ENCODE measurements around the gene NUMB. TPM values are rescaled to one million over a fixed set of nuclear protein-coding genes. Genes with fewer than 3 reads are reported as not detected.

Gene NUMB
- total and polyA plus RNA-seq, 2 of the 4 experiments (the other 2 are of a cell fraction) = 45.9 to 114 TPM

- Histone ChIP-seq H3K79me1 (ENCODE audit: low read depth in 1 of 2, low read length in 2 of 2) (peaks cover 24 to 42% of the 10 kb centered on the region in 2 experiments), H2AFZ (replicated peaks; ENCODE audit: low read length, poor library complexity) (no peak overlapping the region), H3K36me3 (ENCODE audit: control insufficient read depth, insufficient read depth, low read length) (no peaks in the 10 kb centered on the region), H4K5ac (ENCODE audit: low read depth, low read length) (no peak overlapping the region), H2BK120ac (ENCODE audit: low read depth, low read length) (no peak overlapping the region), H3K4ac (ENCODE audit: low read depth, low read length) (no peak overlapping the region), H4K20me1 (ENCODE audit: insufficient read depth, low read length) (peaks cover 9% of the 10 kb centered on the region; the same call in 1 of the 2 replicates), H2BK20ac (ENCODE audit: low read depth, low read length) (no peak overlapping the region), H3K27me3 (ENCODE audit: control insufficient read depth, insufficient read depth, low read length) (no peaks in the 10 kb centered on the region), H3K4me3 (ENCODE audit: insufficient read depth, low read depth, low read length) (no peak overlapping the region), H3K23ac (ENCODE audit: low read depth, low read length) (no peak overlapping the region), H2BK15ac (ENCODE audit: low read depth, low read length) (no peak overlapping the region), H3K9me1 (ENCODE audit: insufficient read depth, low read length) (peaks cover 3% of the 10 kb centered on the region), H3K9me3 (ENCODE audit: control insufficient read depth, insufficient read depth, low read length) (no peaks in the 10 kb centered on the region), H3K18ac (ENCODE audit: low read depth, low read length) (no peak overlapping the region), H2AK9ac (replicated peaks; ENCODE audit: low read depth, low read length, poor library complexity) (no peak overlapping the region), H4K91ac (ENCODE audit: insufficient read depth, low read depth, low read length) (no peak overlapping the region), H3K4me2 (ENCODE audit: low read depth, low read length) (no peak overlapping the region), H4K8ac (ENCODE audit: low read depth in 2 of 2, low read length in 2 of 2) (no peak overlapping the region), H2AK5ac (ENCODE audit: low read depth, low read length) (no peak overlapping the region), H2BK5ac (ENCODE audit: low read depth, low read length, poor library complexity, severe bottlenecking) (no peak overlapping the region), H3K9ac (ENCODE audit: low read depth, low read length) (no peak overlapping the region), H3K14ac (replicated peaks; ENCODE audit: low read depth, low read length) (no peak overlapping the region), H3K4me1 (ENCODE audit: control insufficient read depth, insufficient read depth, low read length) (peaks cover 5% of the 10 kb centered on the region; the same call in 1 of the 2 replicates), H3K56ac (ENCODE audit: extremely low read depth, insufficient read depth, low read length) (no peak overlapping the region), H3K27ac (ENCODE audit: insufficient read depth, low read length) (no peak overlapping the region)
- ChIA-PET POLR2A (ENCODE audit: unreplicated experiment) (no interaction called here), CTCF (no interaction called here)
- in situ Hi-C loops (cut with MboI; ENCODE audit: low sequenced_read_pairs) = no loop called here
- TF ChIP-seq BHLHE40 (IDR thresholded peaks at IDR 0.05; ENCODE audit: low read depth, low read length) = no peak
- no peak for TF ChIP-seq SMC3 (IDR thresholded peaks at IDR 0.05; ENCODE audit: low read depth, low read length)
- TF ChIP-seq CEBPB (IDR thresholded peaks at IDR 0.05; ENCODE audit: low read depth, low read length) = no peak
- no peak for TF ChIP-seq RAD21 (IDR thresholded peaks at IDR 0.05; ENCODE audit: low read length)
- TF ChIP-seq USF2 (IDR thresholded peaks at IDR 0.05; ENCODE audit: low read depth, low read length) = no peak
- no peak for TF ChIP-seq CTCF (conservative IDR thresholded peaks at IDR 0.05; ENCODE audit: low read depth, low read length)
- no peak for TF ChIP-seq FOS (IDR thresholded peaks at IDR 0.05; ENCODE audit: low read depth, low read length)
- TF ChIP-seq NFE2L2 (IDR thresholded peaks at IDR 0.05; ENCODE audit: low read depth, low read length) = no peak
- no peak for TF ChIP-seq CHD1 (IDR thresholded peaks at IDR 0.05; ENCODE audit: low read depth, low read length)
- no peak for TF ChIP-seq MAFK (IDR thresholded peaks at IDR 0.05; ENCODE audit: low read depth, low read length)
- no peak for TF ChIP-seq POLR2A (IDR thresholded peaks at IDR 0.05; ENCODE audit: low read depth, low read length)
- no peak for TF ChIP-seq RCOR1 (IDR thresholded peaks at IDR 0.05; ENCODE audit: insufficient replicate concordance, low read length)
- no peak for TF ChIP-seq RFX5 (IDR thresholded peaks at IDR 0.05; ENCODE audit: low read depth, low read length)
- no peak for TF ChIP-seq ELK1 (IDR thresholded peaks at IDR 0.05; ENCODE audit: borderline replicate concordance, low read depth, low read length)
- WGBS, 2 experiments (ENCODE audit: extremely low coverage in 2 of 2, insufficient read length in 1 of 2) = no CpG with 5 or more reads among the region's 2 CpGs
- ATAC-seq (ENCODE audit: low read depth) (no peak), DNase-seq (no peak)
- dilution Hi-C loops (cut with HindIII; ENCODE audit: low sequenced_read_pairs, unreplicated experiment) = no loop called here
- intact Hi-C loops (cut with micrococcal nuclease) = no loop called here
- BruUV-seq (replicated peaks) = no TSS peak
Measured at GRCh38 chr14:73311708-73312030, 146.7 kb downstream of the NUMB start.

All from IMR-90 (cell line).